ENCODE data around the gene HYAL3. TPM values are rescaled to one million over a fixed set of nuclear protein-coding genes. Genes with fewer than 3 reads are reported as not detected.

HYAL3 gene
- total and polyA plus RNA-seq, 2 of the 8 experiments (the other 6 are each of a cell fraction or from before 2014, with no cell fraction given) = 3.2 to 12.2 TPM

DNA sequence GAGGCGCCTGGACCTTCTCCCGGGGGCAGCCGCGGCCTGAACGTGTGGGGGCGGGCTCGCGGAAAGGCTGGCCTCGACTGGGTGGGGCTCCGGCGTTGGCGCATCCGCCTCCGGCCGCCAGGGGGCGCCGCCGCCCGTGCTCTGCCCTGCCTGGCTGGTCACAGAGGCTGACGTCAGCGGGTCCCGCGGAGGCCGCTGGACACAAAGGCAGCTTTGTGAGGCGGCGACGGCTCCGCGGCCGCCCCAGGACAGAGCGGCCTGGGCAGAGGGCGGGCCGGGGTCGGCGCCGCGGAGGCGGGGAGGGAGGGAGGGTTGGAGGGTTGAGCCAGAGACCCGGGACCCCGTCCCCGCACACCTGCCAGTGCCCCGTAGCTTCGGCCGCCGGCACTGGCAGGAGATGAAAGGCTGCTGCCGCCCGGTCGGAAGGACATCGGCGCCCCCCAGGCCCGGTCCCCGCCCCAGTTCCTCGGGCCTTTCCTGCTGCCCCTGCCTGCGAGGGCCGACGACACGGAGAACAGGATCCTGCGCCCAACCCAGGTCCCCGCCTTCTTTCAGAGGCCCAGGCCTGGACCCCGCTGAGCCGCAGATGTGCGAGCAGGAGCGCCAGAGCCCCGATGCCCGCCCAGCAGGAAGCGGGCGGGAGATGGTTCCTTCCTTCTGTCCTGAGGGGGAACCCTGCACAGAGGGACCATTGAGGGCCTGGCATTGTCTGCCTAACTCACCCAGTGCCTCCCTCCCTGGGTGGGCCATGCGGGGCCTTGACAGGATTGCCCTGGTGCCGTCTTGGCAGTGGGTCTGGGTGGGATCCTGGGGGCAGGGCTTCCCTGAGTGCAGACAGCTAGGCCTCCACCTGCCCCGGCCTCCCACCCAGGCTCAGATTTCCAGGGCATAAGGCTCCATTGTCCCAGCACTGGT lies 38.9 kb downstream of the HYAL3 start:
- H4K8ac ChIP-seq (ENCODE audit: extremely low read depth, insufficient read depth, low read length) = peak overlapping the region; percentile 83
- peak overlapping the region; percentile 79 for H3K4ac ChIP-seq (replicated peaks; ENCODE audit: insufficient read length, low read depth, low read length)
- DNase-seq (ENCODE audit: low read depth in 1 of 2, low spot score in 2 of 2) (peak in 1 of 2 experiments; percentile 97), FAIRE-seq (no peak)
- CTCF ChIA-PET (ENCODE audit: partially characterized antibody) = interaction anchor here (0.9 to 53.5 kb wide), 11 partner anchors 9 to 94 kb away, joined by 3 to 2149 read pairs (median 13); partner anchors contain the start of genes GNAI2, GNAT1, HYAL2 and IFRD2
- H3K4me1 ChIP-seq (replicated peaks in 1 of 4; ENCODE audit: control insufficient read depth in 3 of 4, insufficient read depth in 4 of 4, low read length in 3 of 4) = peaks cover 0 to 27% (median 22%) of the 10 kb centered on the region in 4 experiments; a peak in 6 of 7 replicates
- H2AFZ ChIP-seq (ENCODE audit: low read length) = no peak overlapping the region
- POLR2A ChIA-PET (ENCODE audit: partially characterized antibody) = interaction anchor here (0.6 to 4.3 kb wide), 20 partner anchors 11 to 134 kb away, joined by 3 to 35 read pairs (median 4); partner anchors contain the start of genes GNAI2, HYAL2, IFRD2 and SEMA3B
- peak overlapping the region; percentile 92; the same call in 1 of the 2 replicates for H2BK15ac ChIP-seq (ENCODE audit: low read length)
- H4K20me1 ChIP-seq (replicated peaks in 1 of 2; ENCODE audit: control insufficient read depth in 1 of 2, insufficient read depth in 2 of 2, low read length in 2 of 2) = peaks cover 2 to 7% of the 10 kb centered on the region in 2 experiments
- H2AK5ac ChIP-seq (ENCODE audit: low read depth, low read length) = no peak overlapping the region
- H3K36me3 ChIP-seq (ENCODE audit: control insufficient read depth in 2 of 4, insufficient read depth in 4 of 4, low read length in 3 of 4) = peaks cover 13 to 24% (median 17%) of the 10 kb centered on the region in 4 experiments; a peak in 7 of 8 replicates
- H3K27me3 ChIP-seq (replicated peaks in 1 of 4; ENCODE audit: control insufficient read depth in 3 of 4, extremely low read depth in 1 of 4, insufficient read depth in 3 of 4, low read length in 3 of 4) = no peaks in the 10 kb centered on the region
- no peak overlapping the region for H3K23ac ChIP-seq (ENCODE audit: insufficient read length)
- no peaks in the 10 kb centered on the region for H3K9me3 ChIP-seq (ENCODE audit: insufficient read depth in 2 of 2, low read depth in 1 of 2, low read length in 1 of 2)
- H4K91ac ChIP-seq (replicated peaks; ENCODE audit: insufficient read length, low read length) = peak overlapping the region; percentile 83
- H3K4me2 ChIP-seq (ENCODE audit: insufficient read depth in 1 of 2, low read depth in 2 of 2, low read length in 2 of 2) = peak overlapping the region; percentile 40 to 73; a peak in 3 of 4 replicates
- H3K23me2 ChIP-seq (ENCODE audit: low read depth, low read length) = peaks cover 2% of the 10 kb centered on the region; the same call in 1 of the 2 replicates
- peak overlapping the region; percentile 89 for H3K27ac ChIP-seq (ENCODE audit: low read depth, low read length)
- no peak overlapping the region for H3K14ac ChIP-seq (ENCODE audit: insufficient read length)
- H2BK20ac ChIP-seq (ENCODE audit: low read length) = no peak overlapping the region
- H3K56ac ChIP-seq (replicated peaks; ENCODE audit: insufficient read length, low read depth, low read length) = peak overlapping the region; percentile 23
- no peaks in the 10 kb centered on the region for H3K79me1 ChIP-seq (ENCODE audit: low read depth, low read length)
- no peak overlapping the region for H2BK120ac ChIP-seq (replicated peaks; ENCODE audit: low read depth, low read length)
- peak overlapping the region; percentile 78; the same call in 1 of the 2 replicates for H2BK12ac ChIP-seq (ENCODE audit: low read depth, low read length)
- WGBS, 2 experiments (ENCODE audit: extremely low coverage in 1 of 2, insufficient coverage in 1 of 2, insufficient read length in 1 of 2, insufficient replicate concordance in 2 of 2, low coverage in 1 of 2, low lambda C conversion rate in 2 of 2, missing lambda C conversion rate in 1 of 2) = 5% methylated on average over 53 of the region's 70 CpGs; no CpG with 5 or more reads in 1 of the 2 experiments
- peak overlapping the region; percentile 86 for H3K18ac ChIP-seq (ENCODE audit: extremely low read depth, low read length)
- peak overlapping the region; percentile 81 for H4K5ac ChIP-seq (ENCODE audit: insufficient read length, low read depth, low read length)
- H2BK5ac ChIP-seq (ENCODE audit: low read depth, low read length) = peak overlapping the region; percentile 27
- H3K79me2 ChIP-seq (ENCODE audit: control insufficient read depth in 1 of 2, insufficient read depth in 2 of 2, low read length in 2 of 2) = no peaks in the 10 kb centered on the region
- peak overlapping the region; percentile 11 to 60 (median 34) for H3K4me3 ChIP-seq (ENCODE audit: extremely low read depth in 1 of 4, insufficient read depth in 2 of 4, low read depth in 3 of 4, low read length in 4 of 4)
- peak overlapping the region; percentile 41 to 79 (median 62) for H3K9ac ChIP-seq (replicated peaks in 1 of 4; ENCODE audit: extremely low read depth in 1 of 4, low read depth in 3 of 4, low read length in 3 of 4)
- TF ChIP-seq RBBP5 (IDR thresholded peaks at IDR 0.05; ENCODE audit: borderline replicate concordance, low read depth, low read length) (no peak), CHD2 (IDR thresholded peaks at IDR 0.05; ENCODE audit: low read length) (peak; percentile 21; the same call in 1 of the 2 replicates), JUND (IDR thresholded peaks at IDR 0.05; ENCODE audit: low read length) (peak; percentile 91), KDM5A (IDR thresholded peaks at IDR 0.05; ENCODE audit: low read length) (no peak), SAP30 (IDR thresholded peaks at IDR 0.05; ENCODE audit: insufficient read depth, insufficient replicate concordance, low read length) (no peak), KDM4A (IDR thresholded peaks at IDR 0.05; ENCODE audit: low read depth, low read length, severe bottlenecking) (peak; percentile 29), SRF (IDR thresholded peaks at IDR 0.05; ENCODE audit: low read depth, low read length) (no peak), NRF1 (IDR thresholded peaks at IDR 0.05; ENCODE audit: low read depth, low read length) (no peak), POLR2A (IDR thresholded peaks at IDR 0.05; ENCODE audit: control extremely low read depth in 1 of 2, low read depth in 2 of 2, low read length in 2 of 2) (peak in 1 of 2 experiments; percentile 84; a peak in 2 of 3 replicates), YY1 (IDR thresholded peaks at IDR 0.05; ENCODE audit: low read depth, low read length) (peak; percentile 35; the same call in 1 of the 2 replicates), CEBPB (IDR thresholded peaks at IDR 0.05; ENCODE audit: low read depth, low read length) (no peak)

All from H1 (cell line).